Dermis microvascular lymphatic vessel endothelial cell (primary cell): ENCODE measurements around the gene ATF7. TPM values are rescaled to one million over a fixed set of nuclear protein-coding genes. Genes with fewer than 3 reads are reported as not detected.
"Not testable (repeated sequence)": the region's sequence is repeated elsewhere in the genome, so short reads cannot be mapped to it uniquely, and the experiment has no call there.

Experiments
- DNase-seq, 2 donors: peaks; one replicate each; pipeline versions ENCODE4 v3.0.0 to v3.0.0-alpha.2; 2010; ENCODE audit warnings: low read depth in 2 of 2
- total RNA-seq: library from RNA; depleted of rRNA; stranded (reverse); fragments of >200 nt; gene quantifications from 2 replicates; pipeline ENCODE4 v1.2.1, GENCODE V29; 2014

The ATF7 gene
- total RNA-seq, 1 donor from 2014 or later, result 8.6 TPM

GRCh38 chr12:53484686-53485575, 141.3 kb downstream of the ATF7 start:
- DNase-seq, result no peak

- no peak for DNase-seq
Observed at GRCh38 chr12:53483979-53484377, 142.2 kb downstream of the ATF7 start.

GRCh38 chr12:53483225-53483978, 142.8 kb downstream of the ATF7 start:
- DNase-seq, result no peak

- no peak for DNase-seq
Observed at GRCh38 chr12:53482626-53483168, 143.5 kb downstream of the ATF7 start.

- peak in 1 of 2 donors; percentile 23 for DNase-seq
Observed at GRCh38 chr12:53481939-53482586, 144.1 kb downstream of the ATF7 start.

- not testable (repeated sequence) for DNase-seq
Observed at GRCh38 chr12:53481458-53481857, 144.7 kb downstream of the ATF7 start.

GRCh38 chr12:53480491-53481442, 145.4 kb downstream of the ATF7 start:
- DNase-seq, result no peak

- no peak for DNase-seq
Observed at GRCh38 chr12:53479331-53479730, 146.9 kb downstream of the ATF7 start.

GRCh38 chr12:53478865-53479264, 147.3 kb downstream of the ATF7 start:
- no peak for DNase-seq

GRCh38 chr12:53476769-53477209, 149.4 kb downstream of the ATF7 start:
- DNase-seq, result no peak

GRCh38 chr12:53474819-53475218, 151.4 kb downstream of the ATF7 start:
- no peak for DNase-seq

GRCh38 chr12:53474077-53474476, 152.1 kb downstream of the ATF7 start:
- no peak for DNase-seq

GRCh38 chr12:53472056-53472582, 154.1 kb downstream of the ATF7 start:
- DNase-seq, result no peak

- DNase-seq, result no peak
Observed at GRCh38 chr12:53468282-53468681, 157.9 kb downstream of the ATF7 start.

- no peak for DNase-seq
Observed at GRCh38 chr12:53467880-53468279, 158.3 kb downstream of the ATF7 start.

GRCh38 chr12:53467082-53467481, 159.1 kb downstream of the ATF7 start:
- DNase-seq, result no peak

GRCh38 chr12:53466640-53467039, 159.5 kb downstream of the ATF7 start:
- no peak for DNase-seq

GRCh38 chr12:53465679-53466078, 160.5 kb downstream of the ATF7 start:
- no peak for DNase-seq

- no peak for DNase-seq
Observed at GRCh38 chr12:53464685-53465418, 161.3 kb downstream of the ATF7 start.
